ENCODE measurements around the gene SMOC1.

SMOC1 gene

GRCh38 chr14:70014406-70015095, 135.3 kb downstream of the SMOC1 start:
- no peak for DNase-seq

DNA sequence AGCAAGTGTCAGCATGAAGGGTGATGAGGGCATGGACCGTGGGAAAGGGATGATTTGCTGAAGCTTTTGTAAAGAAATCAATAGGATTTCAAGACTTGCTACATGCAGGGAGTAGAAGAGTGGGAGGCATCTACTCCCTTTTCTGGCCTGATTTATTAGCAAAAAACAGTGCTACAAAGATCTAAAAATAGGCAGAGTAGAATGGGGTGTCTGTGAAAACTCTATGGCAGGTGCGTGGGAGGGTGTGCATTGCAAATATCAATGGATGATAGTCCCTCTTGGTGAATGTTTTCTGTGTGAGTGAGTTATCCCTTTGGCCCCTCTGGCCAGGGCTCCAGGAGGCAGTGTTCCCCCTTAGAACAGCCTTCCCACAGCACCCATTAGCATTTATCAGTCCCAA, 139.0 kb downstream of the SMOC1 start:
- no peak for DNase-seq

DNA sequence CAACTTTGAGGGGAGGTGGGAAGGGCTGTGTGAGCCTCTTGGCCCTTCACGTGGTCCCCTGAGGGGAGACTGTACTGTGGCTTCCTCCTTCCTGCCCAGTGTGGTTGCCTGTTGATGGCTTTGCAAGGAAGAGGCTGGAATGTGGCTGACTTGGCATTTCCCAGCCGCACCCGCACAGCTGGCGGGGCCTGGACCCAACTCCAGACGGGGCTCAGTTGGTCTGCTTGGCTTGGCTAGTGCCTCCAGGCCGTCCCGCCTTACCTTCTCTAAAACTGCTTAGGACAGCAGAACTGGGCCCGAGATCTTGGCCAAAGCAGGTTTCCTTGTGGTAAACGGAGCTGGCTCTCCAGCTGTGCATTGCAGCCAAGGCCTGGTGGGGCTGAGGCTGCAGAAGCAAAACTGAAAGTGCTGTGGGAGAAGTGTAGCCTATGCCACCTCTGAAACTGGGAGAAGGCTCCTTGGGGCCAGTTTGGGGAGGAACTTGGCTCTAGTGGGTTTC, 139.5 kb downstream of the SMOC1 start:
- no peak for DNase-seq

- no peak for DNase-seq
Measured at GRCh38 chr14:70019695-70020094, 140.5 kb downstream of the SMOC1 start.

GRCh38 chr14:70020352-70021170, 141.3 kb downstream of the SMOC1 start:
- no peak for DNase-seq

DNA sequence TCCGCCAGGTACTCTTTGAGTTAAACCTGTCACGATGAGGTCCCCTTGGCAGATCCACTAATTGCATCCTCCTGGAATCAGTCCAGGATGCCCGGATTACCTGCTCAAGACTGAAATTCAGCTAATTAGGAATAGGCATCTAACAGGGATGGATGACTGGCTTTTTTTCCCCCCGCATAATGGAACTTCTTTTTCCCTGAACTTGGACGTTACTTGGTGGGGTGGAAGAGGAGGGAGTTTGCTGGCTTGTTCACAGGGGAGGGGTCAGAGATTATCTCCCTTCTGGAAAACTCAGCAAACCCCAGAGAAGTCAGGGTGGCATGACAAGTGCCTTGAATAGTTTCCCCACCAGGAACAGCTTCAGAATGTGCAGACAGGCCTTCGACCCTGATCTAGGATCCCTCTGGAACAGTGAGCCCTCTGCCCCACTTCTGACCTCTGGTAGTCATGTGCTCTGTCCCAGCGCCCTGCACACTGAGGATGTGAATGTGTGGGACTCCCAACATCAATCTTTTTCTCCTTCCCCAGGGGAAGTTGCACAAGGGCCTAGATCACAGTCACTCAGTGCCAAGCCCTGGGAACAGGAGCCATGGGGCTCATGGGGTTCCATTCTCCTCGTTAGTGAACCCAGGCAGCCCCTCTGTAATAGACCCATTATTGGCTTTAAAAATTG, 142.5 kb downstream of the SMOC1 start:
- DNase-seq, result no peak

GRCh38 chr14:70022771-70023445, 143.7 kb downstream of the SMOC1 start:
- DNase-seq, result no peak

DNA sequence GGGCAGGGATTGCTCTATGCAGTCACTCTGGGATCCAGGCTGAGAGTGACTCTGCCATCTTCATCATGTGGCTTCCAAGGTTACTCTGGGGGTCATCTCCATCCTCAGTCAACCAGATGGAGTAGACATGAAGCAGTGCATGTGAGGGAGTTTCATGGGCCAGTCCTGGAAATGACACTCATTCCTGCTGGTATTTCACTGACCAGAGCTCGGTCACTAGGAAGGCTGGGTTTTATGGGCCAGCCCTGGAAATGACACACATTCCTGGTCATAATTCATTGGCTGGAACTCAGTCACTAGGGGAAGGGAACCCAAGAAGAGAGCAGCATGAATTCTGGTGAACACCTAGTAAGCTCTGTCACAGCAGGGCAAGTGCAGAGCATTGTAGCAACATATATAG, 144.7 kb downstream of the SMOC1 start:
- DNase-seq, result no peak

DNA sequence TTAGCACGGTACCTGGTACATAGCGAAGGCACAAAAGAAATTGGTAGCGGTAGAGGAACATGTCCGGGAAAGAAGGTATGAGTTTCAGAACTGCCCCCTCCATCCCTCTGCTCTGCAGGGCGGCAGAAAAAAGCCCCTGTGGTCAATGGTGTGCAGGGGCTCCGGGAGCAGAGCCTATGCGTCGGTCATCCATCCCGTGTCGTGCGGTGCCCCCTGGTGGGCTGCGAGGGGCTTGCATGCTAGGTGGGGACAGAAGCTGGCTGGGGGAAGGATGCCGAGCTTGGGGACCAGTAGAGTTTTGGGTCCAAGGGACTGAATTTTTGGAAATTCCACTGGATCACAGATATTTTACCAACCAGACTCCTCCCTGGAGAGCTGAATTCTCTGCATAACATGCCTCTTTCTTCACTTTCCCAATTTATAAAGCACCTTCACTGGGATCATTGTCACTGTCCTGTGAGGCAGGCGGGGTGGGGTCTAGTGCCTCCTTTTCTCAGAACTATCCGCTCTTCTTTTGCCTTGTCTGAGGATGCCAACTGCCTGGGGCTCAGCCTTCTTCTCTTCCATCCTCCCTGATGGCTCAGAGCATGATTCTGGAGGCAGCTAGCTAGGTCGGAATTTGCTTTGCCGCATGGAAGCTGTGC, 148.7 kb downstream of the SMOC1 start:
- DNase-seq, result peak; percentile 13

DNA sequence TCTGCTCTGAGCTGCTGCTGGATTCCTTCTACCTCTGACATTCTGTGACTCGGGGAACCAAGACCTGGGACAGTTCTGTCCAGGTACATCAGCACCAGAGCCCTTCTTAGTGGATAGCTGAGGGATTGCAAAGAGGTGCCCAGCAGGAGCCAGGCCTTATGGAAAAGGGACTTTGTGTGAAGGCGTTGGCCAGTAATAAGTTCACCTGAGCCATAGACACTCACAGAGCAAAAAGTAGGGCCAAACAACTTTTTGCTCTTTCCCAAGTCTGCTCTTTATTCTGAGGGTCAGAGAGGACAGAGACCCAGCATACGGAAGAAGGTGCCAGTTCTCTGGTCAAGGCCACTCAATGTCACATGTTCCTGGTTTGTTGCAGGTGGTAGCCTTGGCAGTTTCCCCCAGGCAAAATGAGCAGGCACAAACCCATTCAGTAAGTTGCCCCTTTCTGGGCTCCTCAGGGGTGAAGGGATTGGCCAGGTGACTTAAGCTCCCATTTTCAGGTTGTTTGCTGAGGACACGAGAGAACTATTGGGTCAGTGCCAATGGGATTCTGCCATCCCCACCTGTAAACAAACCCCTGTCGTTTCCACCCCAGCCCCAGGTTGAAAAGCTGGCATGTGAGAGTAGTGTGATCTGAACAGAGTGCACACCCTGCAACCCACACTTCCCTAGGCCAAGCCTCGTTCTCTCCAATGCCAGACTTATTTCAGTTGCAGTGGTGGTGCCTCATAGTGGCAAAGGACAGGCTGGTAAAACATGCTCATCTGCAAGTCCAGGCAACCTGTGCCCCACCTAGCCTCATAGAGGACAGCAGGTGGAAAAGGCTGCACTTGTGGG, 150.3 kb downstream of the SMOC1 start:
- DNase-seq, result no peak

GRCh38 chr14:70032016-70032415, 152.8 kb downstream of the SMOC1 start:
- no peak for DNase-seq

DNA sequence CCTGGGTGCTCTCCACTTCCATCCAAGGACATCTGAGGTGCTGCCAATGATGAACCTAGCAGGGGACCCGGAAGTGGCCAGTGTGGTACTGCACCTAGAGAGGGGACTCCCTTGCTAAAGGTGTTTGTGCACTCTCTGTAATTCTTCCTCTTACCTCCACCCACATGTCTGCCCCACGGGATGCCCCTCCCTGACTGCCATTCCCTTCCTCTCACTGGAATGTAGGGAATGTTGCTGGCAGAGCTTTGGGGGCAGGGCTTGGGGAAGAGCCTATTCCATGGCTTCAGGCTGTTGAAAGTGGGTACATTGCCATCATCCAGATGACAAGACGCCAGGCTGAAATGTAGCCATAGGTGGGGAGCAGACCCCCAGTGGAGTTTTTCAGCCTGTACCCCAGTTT, 153.2 kb downstream of the SMOC1 start:
- DNase-seq, result no peak

DNA sequence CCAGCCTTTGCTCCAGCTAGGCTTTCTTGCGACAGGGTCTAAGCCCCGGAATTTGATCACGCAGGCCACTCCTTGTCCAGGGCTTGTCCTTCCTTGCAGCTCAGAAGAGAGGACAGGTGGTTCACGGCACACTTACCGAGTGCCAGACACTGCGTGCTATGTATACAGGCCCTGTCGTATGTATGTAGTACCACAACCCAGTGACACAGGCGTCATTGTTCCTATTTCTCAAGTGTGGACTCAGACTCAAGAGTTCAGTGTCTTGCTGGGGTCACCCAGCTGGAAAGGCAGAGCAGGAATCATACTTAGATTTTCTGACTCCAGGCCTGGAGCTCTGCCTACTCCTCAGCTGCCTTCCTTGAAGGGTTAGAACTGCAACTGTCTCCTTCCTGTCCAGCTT, 153.9 kb downstream of the SMOC1 start:
- no peak for DNase-seq

GRCh38 chr14:70033561-70033960, 154.3 kb downstream of the SMOC1 start:
- no peak for DNase-seq

DNA sequence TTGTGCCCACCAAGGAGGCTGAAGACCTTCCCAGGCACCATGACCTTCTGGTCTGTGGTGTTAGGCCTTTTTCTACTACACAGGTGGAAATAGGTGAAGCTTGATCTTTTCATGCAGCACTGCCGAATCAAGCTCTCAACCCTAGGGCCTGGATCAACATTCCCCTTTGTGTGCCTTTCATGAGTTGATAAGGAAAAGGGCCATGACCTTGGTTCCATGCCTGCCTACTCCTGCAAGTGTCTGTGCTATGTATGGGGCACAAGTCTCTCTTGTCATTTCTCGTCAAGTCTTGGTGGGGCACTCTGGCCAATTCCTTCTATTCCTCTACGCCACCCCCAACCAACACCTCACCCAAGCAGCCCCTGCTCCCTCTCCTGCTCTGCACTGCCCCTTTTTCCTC, 155.0 kb downstream of the SMOC1 start:
- no peak for DNase-seq

- DNase-seq, result no peak
Measured at GRCh38 chr14:70036665-70037064, 157.4 kb downstream of the SMOC1 start.

DNA sequence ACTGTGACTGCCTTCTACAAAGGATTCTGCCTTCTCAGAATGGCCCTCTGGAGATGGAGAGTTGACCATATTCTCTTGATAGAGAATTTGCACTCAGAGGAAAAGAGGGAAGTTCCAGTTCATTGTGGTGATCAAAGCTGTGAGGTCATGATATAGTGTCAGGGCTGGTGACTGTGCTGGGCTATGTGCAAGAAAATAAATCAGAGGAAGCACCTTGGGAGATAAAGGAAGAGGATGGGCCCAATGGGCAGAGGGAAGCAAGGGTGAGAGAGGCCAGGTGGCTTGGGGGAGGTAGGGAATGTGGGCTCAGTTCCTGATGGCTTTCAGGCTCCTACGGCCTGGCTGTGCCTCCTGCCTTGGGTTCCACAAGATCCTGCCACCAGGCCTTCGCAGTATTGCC, 163.8 kb downstream of the SMOC1 start:
- no peak for DNase-seq

DNA sequence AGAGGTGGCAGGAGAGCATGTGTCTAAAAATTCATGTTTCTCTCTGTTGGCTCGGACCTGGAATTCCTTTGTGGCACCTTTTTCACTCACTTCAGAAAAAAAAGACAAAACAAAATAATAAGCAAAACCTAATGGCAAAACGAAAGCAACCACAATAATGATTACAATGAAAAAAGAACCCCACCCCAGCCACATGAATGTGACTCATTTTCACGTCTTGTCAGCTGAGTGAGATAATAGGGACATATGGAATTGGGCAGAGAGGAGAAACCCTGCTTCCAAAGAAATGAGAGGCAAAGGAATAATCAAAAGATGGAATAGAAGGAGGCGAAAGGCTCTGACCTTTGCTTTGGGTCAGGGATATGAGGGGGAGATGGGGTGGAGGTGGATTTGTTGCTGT, 166.1 kb downstream of the SMOC1 start:
- DNase-seq, result no peak

GRCh38 chr14:70045844-70046535, 166.8 kb downstream of the SMOC1 start:
- no peak for DNase-seq

- DNase-seq, result no peak
Measured at GRCh38 chr14:70047598-70048312, 168.5 kb downstream of the SMOC1 start.

- DNase-seq, result no peak
Measured at GRCh38 chr14:70048313-70048654, 169.1 kb downstream of the SMOC1 start.

All from KG1 (cell line).